SIG-M5 treated with dmso at 0.1 percent for 504 hours (cell line): ENCODE data around the gene NKAIN2.
"Not testable (repeated sequence)": the region's sequence is repeated elsewhere in the genome, so short reads cannot be mapped to it uniquely, and the experiment has no call there.

ENCODE experiments used
- DNase-seq: peaks from one replicate; lab custom pipeline; 2025; ENCODE audit not compliant: unreplicated experiment; lab: John Stamatoyannopoulos, UW

The NKAIN2 gene

DNA sequence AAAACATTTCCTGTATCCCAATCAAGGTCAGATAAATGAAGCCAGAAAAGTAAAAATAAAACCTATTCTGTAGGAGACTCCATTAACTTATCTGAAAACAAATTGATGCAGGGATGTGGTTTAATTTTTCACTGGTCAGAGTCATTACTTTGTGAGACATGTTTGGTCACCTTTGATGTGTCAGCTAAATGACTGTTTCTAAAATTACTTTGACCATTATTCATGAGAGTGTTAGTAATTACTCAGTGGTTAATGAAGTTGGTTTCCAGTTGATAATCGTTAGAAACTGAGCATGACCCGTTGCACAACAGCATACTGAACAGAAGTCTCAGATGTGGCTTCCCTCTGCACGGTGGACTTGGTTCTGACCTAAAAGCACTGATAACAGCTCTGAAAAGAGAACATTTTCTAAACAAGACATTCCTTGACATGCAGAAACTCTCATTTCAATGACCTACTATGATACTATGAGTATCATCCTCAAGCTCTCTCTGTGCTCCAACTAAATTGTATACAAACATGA is 748.1 kb downstream of the NKAIN2 start:
- no peak for DNase-seq

DNA sequence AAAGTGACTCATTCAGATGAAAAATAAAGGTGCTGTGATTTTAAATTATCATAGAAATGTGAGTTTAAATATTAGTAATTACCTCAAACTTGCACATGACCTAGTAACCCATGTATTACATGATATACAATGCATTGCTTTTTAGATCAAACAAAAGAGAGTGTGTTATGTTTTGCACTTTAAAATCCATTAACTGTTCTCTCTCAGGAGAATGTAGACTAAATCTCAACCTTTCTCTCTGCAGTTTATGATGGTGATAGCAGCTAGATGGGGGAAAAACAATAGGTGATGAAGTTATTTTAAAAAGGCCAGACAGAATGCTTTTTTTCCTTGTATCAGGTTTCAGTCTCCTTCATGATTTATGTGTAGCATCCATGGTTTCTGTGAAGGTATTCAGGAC is 754.2 kb downstream of the NKAIN2 start:
- no peak for DNase-seq

DNA sequence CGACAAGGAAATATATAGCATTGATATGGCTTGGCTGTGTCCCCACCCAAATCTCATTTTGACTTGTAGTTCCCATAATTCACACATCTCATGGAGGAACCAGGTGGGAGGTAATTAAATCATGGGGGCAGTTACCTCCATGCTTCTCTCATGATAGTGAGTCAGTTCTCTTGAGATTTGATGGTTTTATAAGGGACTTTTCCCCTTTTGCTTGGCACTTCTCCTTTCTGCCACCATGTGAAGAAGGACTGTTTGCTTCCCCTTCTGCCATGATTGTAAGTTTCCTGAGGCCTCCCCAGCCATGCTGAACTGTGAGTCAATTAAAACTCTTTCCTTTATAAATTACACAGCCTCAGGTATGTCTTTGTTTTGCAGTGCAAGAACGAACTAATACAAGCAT is 756.4 kb downstream of the NKAIN2 start:
- DNase-seq = not testable (repeated sequence)

DNA sequence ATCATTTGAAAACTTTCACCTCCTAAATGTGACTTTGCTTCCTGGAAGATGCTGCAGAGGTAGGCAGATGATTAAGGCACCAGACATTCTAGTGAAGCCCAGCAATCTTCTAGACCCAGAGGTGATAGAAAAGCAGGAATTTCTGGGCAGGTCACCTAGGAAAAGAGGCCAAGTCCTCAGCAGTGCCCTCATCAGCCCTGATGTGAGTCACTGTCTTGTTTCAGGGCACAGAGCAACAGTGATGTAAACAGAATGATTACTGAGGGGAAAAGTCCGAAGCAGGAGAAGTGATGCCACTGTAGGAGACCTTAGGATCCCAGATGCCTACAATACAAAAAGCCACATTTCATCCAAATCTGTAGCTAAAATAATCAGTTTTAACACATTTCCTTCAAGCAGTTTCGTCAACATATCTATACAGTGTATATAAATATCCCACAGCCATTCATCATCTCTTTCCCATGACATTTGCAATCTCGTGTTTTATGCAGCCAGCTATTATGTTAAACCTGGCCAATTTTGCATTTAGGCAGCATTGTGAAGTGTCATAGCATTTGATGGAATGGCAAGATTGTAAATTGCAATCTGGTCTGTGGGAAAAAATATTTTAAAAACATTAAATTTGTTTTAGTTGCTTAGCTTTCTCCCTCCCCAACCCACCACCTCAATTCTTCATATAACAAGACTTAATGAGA is 757.4 kb downstream of the NKAIN2 start:
- DNase-seq = no peak

DNA sequence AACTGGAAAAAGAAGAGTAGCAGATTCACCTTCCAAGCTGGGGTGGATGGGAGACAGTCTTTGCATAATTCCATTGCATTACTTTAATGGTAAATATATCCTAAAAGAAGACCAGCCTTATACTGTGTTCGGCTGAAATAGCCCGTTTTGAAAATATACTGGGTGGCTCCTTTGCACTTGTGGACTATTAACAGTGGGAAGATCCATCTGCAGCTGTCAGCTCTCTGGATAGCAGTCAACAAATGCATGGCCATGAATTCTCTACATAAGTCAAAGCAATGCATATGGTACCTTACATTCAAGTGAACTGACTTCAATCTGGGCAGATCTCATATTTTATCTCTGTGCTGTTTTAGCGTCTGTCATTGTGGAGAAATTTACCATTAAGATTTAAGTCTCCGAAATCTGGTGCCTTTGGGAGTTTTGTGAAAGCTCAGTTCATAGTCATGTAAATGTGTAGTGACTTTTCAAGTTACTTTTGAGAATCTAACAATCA is 758.0 kb downstream of the NKAIN2 start:
- no peak for DNase-seq

DNA sequence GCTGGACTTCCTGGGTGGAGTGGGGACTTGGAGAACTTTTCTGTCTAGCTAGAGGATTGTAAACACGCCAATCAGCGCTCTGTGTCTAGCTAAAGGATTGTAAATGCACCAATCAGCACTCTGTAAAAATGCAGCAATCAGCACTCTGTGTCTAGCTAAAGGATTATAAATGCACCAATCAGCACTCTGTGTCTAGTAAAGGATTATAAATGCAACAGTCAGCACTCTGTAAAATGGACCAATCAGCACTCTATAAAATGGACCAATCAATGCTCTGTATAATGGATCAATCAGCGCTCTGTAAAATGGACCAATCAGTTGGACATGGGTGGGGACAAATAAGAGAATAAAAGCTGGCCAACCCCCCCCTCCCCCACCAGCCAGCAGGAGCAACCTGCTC is 760.5 kb downstream of the NKAIN2 start:
- not testable (repeated sequence) for DNase-seq

DNA sequence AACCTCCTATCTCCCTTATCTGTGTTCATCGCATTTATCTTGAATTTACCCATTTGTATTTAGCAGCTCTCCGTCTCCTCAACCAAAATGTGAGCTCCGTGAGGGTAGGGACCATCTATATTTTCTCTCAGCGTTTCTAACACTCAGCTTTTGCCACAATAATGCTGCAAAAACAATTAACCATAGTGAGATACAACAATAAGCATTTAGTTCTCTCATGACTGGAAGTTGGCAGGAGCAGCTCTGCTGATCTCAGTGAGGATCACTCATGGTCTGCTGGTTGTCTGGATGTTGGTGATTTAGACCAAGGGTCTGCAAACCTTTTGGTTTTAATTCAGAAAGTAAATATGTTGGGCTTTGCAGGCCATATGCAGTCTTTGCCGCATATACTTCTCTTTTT is 763.7 kb downstream of the NKAIN2 start:
- no peak for DNase-seq

DNA sequence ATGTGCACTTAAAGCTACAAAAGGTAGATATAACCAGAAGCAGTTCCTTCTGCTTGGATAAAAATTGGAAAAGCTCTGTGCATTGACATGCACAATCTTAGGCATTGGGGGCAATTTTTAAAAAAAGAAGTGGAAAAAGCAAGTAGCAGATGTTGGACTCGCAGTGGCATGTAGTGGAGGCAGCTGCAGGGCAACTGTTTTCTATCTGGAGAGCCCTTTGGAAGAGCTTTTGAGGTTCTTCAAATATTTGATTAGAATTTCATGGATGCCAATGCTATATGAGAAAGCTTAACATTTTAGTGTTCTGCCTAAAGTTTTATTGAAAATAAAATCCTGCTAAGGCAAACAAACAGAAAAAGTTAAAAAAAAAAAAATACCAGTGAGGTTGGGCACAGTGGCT is 770.3 kb downstream of the NKAIN2 start:
- DNase-seq = no peak

DNA sequence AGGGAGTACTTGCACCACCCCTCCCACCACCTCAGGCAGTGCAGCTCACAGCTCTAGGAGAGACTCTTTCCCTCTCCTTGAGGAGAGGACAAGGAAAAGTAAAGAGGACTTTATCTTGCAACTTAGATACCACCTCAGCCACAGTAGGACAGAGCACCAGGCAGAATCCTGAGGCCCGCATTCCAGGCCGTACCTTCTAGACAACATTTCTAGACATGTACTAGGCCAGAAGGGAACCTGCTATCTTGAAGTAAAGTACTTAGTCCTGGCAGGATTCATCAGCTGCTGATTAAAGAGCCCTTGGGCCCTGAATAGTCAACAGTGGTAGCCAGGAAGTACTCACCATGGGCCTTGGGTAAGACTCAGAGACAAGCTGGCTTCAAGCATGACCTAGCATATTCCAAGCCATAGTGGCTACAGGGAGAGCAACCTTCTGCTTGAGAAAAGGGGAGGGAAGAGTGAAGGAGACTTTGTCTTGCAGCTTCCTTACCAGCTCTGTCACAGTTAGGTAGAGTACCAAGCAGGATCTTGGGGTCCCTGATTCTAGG is 774.1 kb downstream of the NKAIN2 start:
- DNase-seq = no peak

DNA sequence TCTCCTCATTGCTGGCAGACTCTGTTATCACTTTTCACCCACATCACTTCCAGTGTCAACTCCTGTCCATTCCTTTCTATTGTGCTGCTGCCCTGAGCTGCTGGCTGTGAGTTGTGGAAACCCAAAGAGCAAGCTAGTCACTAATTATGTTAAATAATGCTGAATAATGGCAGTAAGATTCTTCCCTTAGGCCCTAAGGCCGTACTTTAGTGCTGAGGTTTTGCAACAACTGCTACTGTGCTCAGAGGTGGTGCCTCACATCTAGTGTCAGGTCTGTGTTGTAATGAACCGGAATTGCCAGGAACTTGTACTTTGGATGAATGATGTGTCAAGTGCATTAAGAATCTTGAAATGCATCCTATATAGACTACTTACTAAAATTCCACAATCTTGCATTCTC is 786.3 kb downstream of the NKAIN2 start:
- DNase-seq = no peak

DNA sequence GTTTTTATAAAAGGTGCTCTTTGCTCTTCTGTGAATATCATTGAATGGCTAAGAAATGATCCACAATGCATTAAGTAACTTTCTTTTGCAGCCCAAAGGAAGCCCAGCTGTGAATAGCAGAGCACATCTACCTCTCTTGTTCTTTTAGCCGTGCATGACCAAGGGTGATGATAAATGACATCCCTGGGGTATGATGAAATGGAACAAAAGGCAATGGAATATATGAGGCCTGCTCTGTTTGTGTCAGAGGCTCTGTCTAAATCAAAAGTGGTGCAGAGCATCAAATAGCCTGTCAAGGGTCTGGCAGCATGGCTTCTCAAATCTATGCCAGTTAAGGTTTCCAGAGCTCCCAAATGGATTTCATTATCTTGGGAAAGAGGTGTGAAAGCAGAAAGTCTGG is 796.0 kb downstream of the NKAIN2 start:
- no peak for DNase-seq

DNA sequence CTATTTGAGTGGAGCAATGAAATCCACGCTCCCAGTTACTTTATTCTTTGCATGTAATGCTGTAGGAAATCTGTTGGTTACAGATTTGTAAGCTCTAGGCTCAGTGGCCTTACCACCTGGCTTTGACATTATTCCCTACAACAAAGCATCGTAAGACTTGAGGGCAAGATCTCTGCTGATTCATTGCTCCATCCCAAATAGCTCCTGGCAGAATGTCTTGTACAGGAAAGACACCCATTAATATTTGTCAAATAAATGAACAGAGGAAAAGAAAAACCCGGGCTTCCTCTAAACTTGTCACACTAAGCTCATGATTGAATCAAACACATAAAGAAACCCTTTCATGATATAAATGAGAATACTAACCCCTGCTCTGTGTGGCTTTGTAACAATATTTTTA is 801.1 kb downstream of the NKAIN2 start:
- no peak for DNase-seq

DNA sequence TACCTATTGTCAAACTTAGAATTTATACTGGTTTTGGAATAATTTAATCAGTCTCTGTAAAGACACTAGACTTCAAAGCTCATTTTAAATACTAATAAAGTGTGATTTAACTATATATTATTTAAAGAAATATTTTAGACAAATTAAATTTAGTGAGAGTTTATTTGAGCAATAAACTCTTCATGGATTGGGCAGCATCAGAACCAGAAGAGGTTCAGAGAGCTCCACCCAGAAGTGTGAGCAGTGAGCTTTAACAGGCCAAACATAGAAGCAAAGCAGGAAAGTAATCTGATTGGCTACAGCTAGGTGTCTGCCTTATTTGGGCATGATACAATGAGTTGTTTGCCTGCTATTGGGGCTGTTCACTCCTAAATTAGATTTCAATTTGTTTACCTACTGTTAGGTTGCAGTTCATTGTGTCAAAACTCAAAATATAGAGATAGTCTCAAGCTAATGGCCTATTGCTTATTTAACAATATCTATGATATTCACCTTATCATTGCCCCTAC is 803.5 kb downstream of the NKAIN2 start:
- DNase-seq = no peak

DNA sequence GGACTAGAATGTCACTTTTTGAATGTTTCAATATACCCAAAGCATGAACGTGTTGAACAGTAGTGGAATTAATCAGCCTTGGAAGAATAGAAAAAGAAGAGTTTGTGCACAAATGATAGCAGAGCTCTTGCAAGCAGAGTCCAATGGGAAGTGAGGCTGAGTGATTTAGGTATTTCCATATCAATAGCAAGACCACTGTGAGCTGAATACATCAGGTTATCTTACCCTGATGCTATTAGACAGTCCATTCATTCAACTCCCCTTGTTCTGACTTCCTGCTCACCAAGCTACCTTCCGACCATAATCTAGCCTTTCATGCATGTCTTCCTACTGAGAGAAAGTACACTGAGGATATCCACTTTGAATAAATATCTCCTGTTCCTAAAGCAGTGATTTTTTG is 809.4 kb downstream of the NKAIN2 start:
- DNase-seq = no peak

DNA sequence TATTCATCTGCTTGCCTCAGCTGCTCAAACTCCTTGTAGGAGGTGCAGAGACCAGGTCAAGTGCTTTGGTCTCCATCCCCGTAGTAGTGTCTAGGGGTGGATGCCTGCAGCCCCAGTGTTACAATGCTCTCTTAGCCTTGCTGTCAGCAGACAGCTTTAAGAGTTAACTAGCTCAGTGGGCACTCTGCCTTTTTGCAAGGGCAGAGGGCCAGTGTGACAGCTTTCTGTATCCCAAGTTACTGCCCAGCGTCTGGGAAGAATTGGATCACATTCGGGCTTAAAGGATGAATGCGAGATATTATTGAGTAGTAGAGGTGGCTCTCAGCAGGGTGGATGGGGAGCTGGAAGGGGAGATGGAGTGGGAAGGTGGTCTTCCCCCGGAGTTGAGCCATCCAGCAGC is 818.7 kb downstream of the NKAIN2 start:
- DNase-seq = no peak

DNA sequence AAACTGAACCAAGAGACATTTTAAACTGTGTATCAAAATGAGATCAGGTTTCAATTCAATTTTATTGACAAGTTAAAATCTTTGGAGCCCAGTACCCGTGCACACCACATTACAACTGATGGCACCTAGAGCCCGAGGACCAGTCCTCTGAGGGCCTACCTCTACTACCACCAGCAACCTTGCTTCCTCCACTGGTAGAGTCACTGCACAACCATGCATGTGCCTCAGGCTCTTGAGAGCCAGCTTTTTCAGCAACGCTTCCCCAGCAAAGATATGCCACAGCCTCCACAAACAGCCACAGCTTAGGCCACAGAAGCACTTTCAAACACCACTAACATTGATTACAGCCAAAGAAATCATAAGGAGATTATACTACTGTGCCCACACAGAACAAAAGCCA is 830.0 kb downstream of the NKAIN2 start:
- DNase-seq = no peak

DNA sequence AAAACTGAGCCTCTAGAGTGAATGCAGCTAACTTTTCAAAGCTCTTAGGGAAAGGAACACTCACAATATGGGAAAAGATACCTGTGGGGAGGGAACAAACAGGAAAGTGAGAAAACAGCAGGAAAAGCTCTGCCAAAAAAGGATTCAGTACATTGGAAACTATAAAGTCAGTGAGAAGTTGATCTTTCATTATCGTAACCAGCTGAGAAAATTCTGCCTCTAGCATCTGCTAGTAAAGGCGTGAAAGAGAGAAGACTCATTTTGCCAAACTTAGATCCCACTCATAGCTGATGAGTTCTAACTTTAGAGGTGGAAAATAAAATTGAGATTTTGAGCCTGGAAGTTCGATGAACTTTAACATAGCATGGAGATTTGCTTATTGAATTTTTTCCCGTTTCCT is 836.8 kb downstream of the NKAIN2 start:
- no peak for DNase-seq

DNA sequence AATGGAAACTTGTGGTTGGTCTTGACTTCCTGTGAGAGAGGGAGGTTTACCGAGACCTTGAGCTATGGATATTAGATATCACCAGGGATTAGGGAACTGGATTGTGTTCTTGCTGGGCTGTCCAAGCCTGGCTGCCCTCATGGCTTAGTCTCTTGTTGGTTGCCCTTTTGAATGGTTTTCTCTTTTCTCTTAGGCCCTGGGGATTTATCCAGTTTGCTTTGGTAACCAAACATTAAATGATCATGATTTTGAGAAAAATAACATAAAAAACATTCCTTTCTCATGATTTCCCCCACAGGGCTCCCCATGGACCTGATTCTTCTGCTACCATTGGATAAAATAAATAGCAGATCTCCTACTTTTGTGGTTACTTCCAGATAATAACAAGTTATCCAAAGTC is 852.2 kb downstream of the NKAIN2 start:
- DNase-seq = no peak

DNA sequence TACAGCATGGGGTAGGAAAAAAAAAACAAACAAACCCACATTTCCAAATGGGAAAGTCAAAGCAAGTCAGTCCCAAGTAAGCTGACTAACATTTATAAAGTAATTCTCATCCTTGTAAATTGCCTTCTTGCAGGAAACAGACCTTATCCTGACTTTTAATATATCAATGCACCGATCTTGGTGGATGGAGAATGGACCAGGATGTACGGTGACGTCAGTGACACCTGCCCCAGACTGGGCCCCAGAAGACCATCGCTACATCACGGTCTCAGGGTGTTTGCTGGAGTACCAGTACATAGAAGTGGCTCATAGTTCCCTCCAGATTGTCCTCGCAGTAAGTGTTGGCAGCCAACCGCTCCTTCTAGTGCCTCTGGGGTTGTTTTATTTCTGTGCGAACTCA is 854.4 kb downstream of the NKAIN2 start:
- DNase-seq = no peak

DNA sequence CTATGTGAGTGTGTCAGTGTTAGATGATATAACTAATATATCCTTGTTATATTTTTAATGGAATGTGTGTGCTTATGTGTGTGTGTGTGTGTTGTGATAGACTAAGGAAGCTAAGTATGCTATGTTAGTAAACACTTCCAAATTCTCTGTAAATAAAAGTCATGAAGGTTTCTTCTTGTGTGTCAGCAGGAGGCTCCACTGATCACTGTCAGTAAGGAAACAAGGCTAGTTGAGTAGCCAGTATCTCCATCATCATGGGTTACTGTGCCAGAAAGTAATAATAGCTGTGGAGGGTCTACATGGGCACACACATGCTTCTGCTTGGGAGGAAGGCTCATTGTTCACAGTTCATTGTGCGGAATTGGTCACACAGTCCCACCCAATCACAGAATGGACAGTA is 855.8 kb downstream of the NKAIN2 start:
- no peak for DNase-seq

DNA sequence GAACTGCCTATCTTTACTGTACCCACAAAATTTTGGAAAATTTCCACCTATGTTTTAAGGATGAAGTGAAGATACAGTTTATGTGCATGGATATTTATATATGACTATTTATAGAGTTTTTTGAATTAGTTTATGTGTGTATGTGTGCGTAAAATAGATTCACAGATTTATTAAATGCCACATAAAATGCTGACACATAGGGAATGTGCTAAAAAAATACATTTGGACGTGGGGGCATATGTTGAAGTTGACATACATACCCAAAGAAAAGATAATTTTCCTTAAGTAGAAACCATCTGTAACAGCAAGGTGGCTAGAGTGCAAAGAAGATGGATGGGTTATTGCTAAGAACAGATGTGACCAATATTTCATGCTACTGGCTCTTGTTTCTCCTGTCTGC is 856.5 kb downstream of the NKAIN2 start:
- DNase-seq = no peak

DNA sequence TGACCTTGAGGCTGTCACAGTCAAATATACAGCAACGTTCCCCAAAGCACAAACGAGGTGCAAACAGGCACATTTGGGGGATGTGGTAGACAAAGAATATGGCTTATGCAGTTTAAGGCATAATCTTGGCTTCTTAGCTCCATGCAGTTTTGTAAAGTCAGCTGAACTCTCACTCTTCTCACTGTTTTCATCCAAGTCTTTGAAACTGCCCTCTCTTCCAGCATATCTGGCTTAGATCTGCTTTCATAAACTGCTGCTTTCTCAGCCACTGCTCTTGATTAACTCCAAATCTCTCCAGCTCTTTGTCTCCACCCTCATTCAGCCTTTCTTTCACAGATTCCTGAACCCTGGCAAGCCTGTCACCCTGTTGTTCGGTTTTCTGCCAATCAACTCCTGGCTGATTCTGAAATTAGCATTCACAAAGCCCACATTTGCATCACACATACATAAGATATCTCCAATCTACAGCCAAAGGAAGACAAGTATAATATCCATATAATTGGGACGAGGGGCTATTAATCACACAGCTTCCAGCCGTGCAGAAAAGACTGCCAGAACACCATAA is 857.5 kb downstream of the NKAIN2 start:
- no peak for DNase-seq
